H9 (cell line): ENCODE results near the gene MMD2. TPM values are rescaled to one million over a fixed set of nuclear protein-coding genes. Genes with fewer than 3 reads are reported as not detected.

Experiments
- DNase-seq: peaks from one replicate; pipeline ENCODE4 v3.0.0-alpha.2; 2017
- H2AFZ ChIP-seq: one replicate; pipeline ENCODE4 v1.6.1; 2013; ENCODE audit warnings: mild to moderate bottlenecking, low read length, control low read depth, moderate library complexity
- H2AK5ac ChIP-seq: 2 replicates; pipeline ENCODE4 v1.6.1; 2013; ENCODE audit warnings: low read length, control low read depth, mixed read lengths; ENCODE audit not compliant: insufficient read length
- H2BK120ac ChIP-seq: one replicate; pipeline ENCODE4 v1.6.1; 2013; ENCODE audit warnings: low read depth, mild to moderate bottlenecking, low read length, control low read depth, inconsistent platforms; ENCODE audit not compliant: poor library complexity, severe bottlenecking
- H2BK12ac ChIP-seq: 2 replicates; pipeline ENCODE4 v1.6.1; 2013; ENCODE audit warnings: low read length, control low read depth, mixed read lengths, low read depth; ENCODE audit not compliant: insufficient read length
- H2BK15ac ChIP-seq: 2 replicates; pipeline ENCODE4 v1.6.1; 2013; ENCODE audit warnings: low read depth, low read length, control low read depth
- H2BK20ac ChIP-seq: one replicate; pipeline ENCODE4 v1.6.1; 2013; ENCODE audit warnings: low read depth, mild to moderate bottlenecking, low read length, control low read depth, inconsistent platforms; ENCODE audit not compliant: poor library complexity, severe bottlenecking
- H2BK5ac ChIP-seq: 2 replicates; pipeline ENCODE4 v1.6.1; 2013; ENCODE audit warnings: low read length, control low read depth, mixed read lengths; ENCODE audit not compliant: insufficient read length
- H3K14ac ChIP-seq: 2 replicates; pipeline ENCODE4 v1.6.1; 2013; ENCODE audit warnings: low read length, control low read depth; ENCODE audit not compliant: insufficient read depth
- H3K18ac ChIP-seq: 2 replicates; pipeline ENCODE4 v1.6.1; 2013; ENCODE audit warnings: low read depth, mild to moderate bottlenecking, mixed read lengths, low read length, control low read depth; ENCODE audit not compliant: insufficient read length
- H3K23ac ChIP-seq: 2 replicates; pipeline ENCODE4 v1.6.1; 2013; ENCODE audit warnings: low read length, control low read depth, mixed read lengths, low read depth; ENCODE audit not compliant: insufficient read length
- H3K23me2 ChIP-seq: 2 replicates; pipeline ENCODE4 v1.6.1; 2013; ENCODE audit warnings: low read depth, mild to moderate bottlenecking, mixed read lengths, low read length, control low read depth; ENCODE audit not compliant: insufficient read length, poor library complexity, severe bottlenecking
- H3K27ac ChIP-seq: 2 replicates; pipeline ENCODE4 v1.5.1; 2013; ENCODE audit warnings: low read length, control low read depth, mixed read lengths, low read depth; ENCODE audit not compliant: insufficient read length
- H3K27me3 ChIP-seq: 2 replicates; pipeline ENCODE4 v1.6.1; 2013; ENCODE audit warnings: low read length, control low read depth, inconsistent platforms; ENCODE audit not compliant: insufficient read depth
- H3K4ac ChIP-seq: 2 replicates; pipeline ENCODE4 v1.6.1; 2013; ENCODE audit warnings: low read depth, mild to moderate bottlenecking, control low read depth, inconsistent platforms, low read length, moderate library complexity
- H3K4me1 ChIP-seq: 2 replicates; pipeline ENCODE4 v1.6.1; 2013; ENCODE audit warnings: low read length, control low read depth, inconsistent platforms; ENCODE audit not compliant: insufficient read depth
- H3K4me2 ChIP-seq: 2 replicates; pipeline ENCODE4 v1.6.1; 2013; ENCODE audit warnings: low read length, control low read depth, mixed read lengths; ENCODE audit not compliant: insufficient read length, insufficient read depth
- H3K56ac ChIP-seq: 2 replicates; pipeline ENCODE4 v1.6.1; 2013; ENCODE audit warnings: low read depth, mild to moderate bottlenecking, mixed read lengths, low read length, control low read depth; ENCODE audit not compliant: insufficient read length
- H3K79me1 ChIP-seq: 2 replicates; pipeline ENCODE4 v1.6.1; 2013; ENCODE audit warnings: low read depth, mild to moderate bottlenecking, moderate library complexity, low read length, control low read depth, inconsistent platforms; ENCODE audit not compliant: insufficient read depth, poor library complexity, severe bottlenecking
- H3K79me2 ChIP-seq: 2 replicates; pipeline ENCODE4 v1.6.1; 2013; ENCODE audit warnings: low read length, control low read depth, inconsistent platforms; ENCODE audit not compliant: insufficient read depth
- H3K9ac ChIP-seq: 2 replicates; pipeline ENCODE4 v1.6.1; 2013; ENCODE audit warnings: low read length, control low read depth, mixed read lengths; ENCODE audit not compliant: insufficient read length; ENCODE audit errors: extremely low read depth
- H3K9me3 ChIP-seq: one replicate; pipeline ENCODE4 v1.6.1; 2013; ENCODE audit warnings: low read depth, low read length, inconsistent platforms; ENCODE audit not compliant: control insufficient read depth
- H3T11ph ChIP-seq: one replicate; pipeline ENCODE4 v1.6.1; 2013; ENCODE audit warnings: mild to moderate bottlenecking, low read length, control low read depth, inconsistent platforms
- H4K20me1 ChIP-seq: one replicate; pipeline ENCODE4 v1.6.1; 2013; ENCODE audit not compliant: control insufficient read depth, insufficient read length, insufficient read depth
- H4K5ac ChIP-seq: 2 replicates; pipeline ENCODE4 v1.6.1; 2013; ENCODE audit warnings: low read depth, mild to moderate bottlenecking, mixed read lengths, low read length, control low read depth; ENCODE audit not compliant: insufficient read length
- H4K8ac ChIP-seq: replicated peaks from 2 replicates; pipeline ENCODE4 v1.6.1; 2013; ENCODE audit warnings: low read length, control low read depth, mixed read lengths, low read depth; ENCODE audit not compliant: insufficient read length
- H4K91ac ChIP-seq: 2 replicates; pipeline ENCODE4 v1.6.1; 2013; ENCODE audit warnings: low read depth, mild to moderate bottlenecking, moderate library complexity, mixed read lengths, low read length, control low read depth; ENCODE audit not compliant: insufficient read length
- H3K27ac Mint-ChIP-seq, 3 experiments: 2 replicates in 2 of 3; 3 replicates in 1 of 3; pipeline ENCODE4 v1.8.0; 2020 to 2021; ENCODE audit warnings: mixed read lengths in 3 of 3, mild to moderate bottlenecking in 1 of 3, moderate library complexity in 1 of 3
- H3K27me3 Mint-ChIP-seq: 2 replicates; pipeline ENCODE4 v1.8.0; 2021; ENCODE audit warnings: low read depth, mild to moderate bottlenecking, moderate library complexity, mixed read lengths
- H3K36me3 Mint-ChIP-seq, 3 experiments: 2 replicates in 2 of 3; 3 replicates in 1 of 3; pipeline ENCODE4 v1.8.0; 2020 to 2021; ENCODE audit warnings: low read depth in 3 of 3, mixed read lengths in 3 of 3; ENCODE audit not compliant: insufficient read depth in 1 of 3
- H3K4me1 Mint-ChIP-seq, 2 experiments: 2 replicates each; pipeline ENCODE4 v1.8.0; 2020; ENCODE audit warnings: mixed read lengths in 2 of 2
- H3K4me3 Mint-ChIP-seq, 2 experiments: 2 replicates in 1 of 2; 3 replicates in 1 of 2; pipeline ENCODE4 v1.8.0; 2020 to 2021; ENCODE audit warnings: mild to moderate bottlenecking in 2 of 2, mixed read lengths in 2 of 2, moderate library complexity in 1 of 2
- H3K9me3 Mint-ChIP-seq, 2 experiments: 2 replicates in 1 of 2; 3 replicates in 1 of 2; pipeline ENCODE4 v1.8.0; 2020; ENCODE audit warnings: mild to moderate bottlenecking in 2 of 2, mixed read lengths in 2 of 2, moderate library complexity in 1 of 2
- CTCF ChIP-seq: fragments of 200-600 bp; sonication (generic); conservative IDR thresholded peaks from 3 replicates; pipeline ENCODE4 v1.8.0; 2021; ENCODE audit warnings: antibody characterized with exemption, mild to moderate bottlenecking
- WGBS: extraction: QIAGEN DNeasy Blood & Tissue Kit; methylation state at CpG from one replicate; pipeline ENCODE4 v1.1.7; 2013; ENCODE audit warnings: missing lambda C conversion rate, low lambda C conversion rate, mixed read lengths; ENCODE audit not compliant: insufficient read length; ENCODE audit errors: extremely low coverage; 5-methylcytosine and 5-hydroxymethylcytosine counted together
- total RNA-seq: library from RNA; stranded (reverse); gene quantifications from 2 replicates; pipeline ENCODE4 v1.2.1, GENCODE V29; 2021

MMD2 gene
- total RNA-seq, 1 experiment from 2014 or later, result 0.20 TPM

GRCh38 chr7:4996696-4997222 is 37.8 kb upstream of the MMD2 start:
- H2AK5ac ChIP-seq, result no peak overlapping the region

More at GRCh38 chr7:4996696-4997222, 37.8 kb upstream of the MMD2 start:
- Histone ChIP-seq H2BK120ac (no peak overlapping the region), H4K91ac (no peak overlapping the region), H4K8ac (no peak overlapping the region), H2BK5ac (no peak overlapping the region), H3K18ac (no peak overlapping the region), H2BK15ac (no peak overlapping the region), H4K5ac (no peak overlapping the region), H3K23me2 (no peaks in the 10 kb centered on the region), H3T11ph (no peak overlapping the region), H3K9me3 (no peaks in the 10 kb centered on the region), H3K56ac (no peak overlapping the region), H3K4ac (no peak overlapping the region), H3K79me2 (no peaks in the 10 kb centered on the region), H4K20me1 (no peaks in the 10 kb centered on the region), H3K27ac (no peak overlapping the region), H2BK12ac (no peak overlapping the region), H3K23ac (no peak overlapping the region), H3K4me1 (no peaks in the 10 kb centered on the region), H3K27me3 (no peaks in the 10 kb centered on the region), H2BK20ac (no peak overlapping the region), H2AFZ (no peak overlapping the region), H3K9ac (no peak overlapping the region), H3K4me2 (no peak overlapping the region), H3K14ac (no peak overlapping the region), H3K79me1 (no peaks in the 10 kb centered on the region)
- no peaks in the 10 kb centered on the region for H3K27me3 Mint-ChIP-seq
- no peaks in the 10 kb centered on the region for H3K9me3 Mint-ChIP-seq
- no peak for DNase-seq
- H3K4me1 Mint-ChIP-seq, result no peaks in the 10 kb centered on the region; a peak in 1 of 4 replicates
- WGBS, result no CpG with 5 or more reads among the region's 7 CpGs
- peaks cover 23 to 63% (median 50%) of the 10 kb centered on the region in 3 experiments; a peak in 6 of 7 replicates for H3K36me3 Mint-ChIP-seq
- peak overlapping the region in 2 of 3 experiments; percentile 44 to 48; a peak in 3 of 7 replicates for H3K27ac Mint-ChIP-seq
- H3K4me3 Mint-ChIP-seq, result no peak overlapping the region
- TF ChIP-seq CTCF, result peak; percentile 27; the same call in 2 of the 3 replicates
